Hypothalamus (tissue), 51 donors: Measurements from ENCODE around the gene P3H3.
A peak's percentile ranks its signal among the peaks of the same experiment; 100 is the strongest.

Experiments used
- DNase-seq, 51 donors: peaks; one replicate each; lab custom pipeline; 2025; lab: John Stamatoyannopoulos, UW

P3H3 gene, protein sequence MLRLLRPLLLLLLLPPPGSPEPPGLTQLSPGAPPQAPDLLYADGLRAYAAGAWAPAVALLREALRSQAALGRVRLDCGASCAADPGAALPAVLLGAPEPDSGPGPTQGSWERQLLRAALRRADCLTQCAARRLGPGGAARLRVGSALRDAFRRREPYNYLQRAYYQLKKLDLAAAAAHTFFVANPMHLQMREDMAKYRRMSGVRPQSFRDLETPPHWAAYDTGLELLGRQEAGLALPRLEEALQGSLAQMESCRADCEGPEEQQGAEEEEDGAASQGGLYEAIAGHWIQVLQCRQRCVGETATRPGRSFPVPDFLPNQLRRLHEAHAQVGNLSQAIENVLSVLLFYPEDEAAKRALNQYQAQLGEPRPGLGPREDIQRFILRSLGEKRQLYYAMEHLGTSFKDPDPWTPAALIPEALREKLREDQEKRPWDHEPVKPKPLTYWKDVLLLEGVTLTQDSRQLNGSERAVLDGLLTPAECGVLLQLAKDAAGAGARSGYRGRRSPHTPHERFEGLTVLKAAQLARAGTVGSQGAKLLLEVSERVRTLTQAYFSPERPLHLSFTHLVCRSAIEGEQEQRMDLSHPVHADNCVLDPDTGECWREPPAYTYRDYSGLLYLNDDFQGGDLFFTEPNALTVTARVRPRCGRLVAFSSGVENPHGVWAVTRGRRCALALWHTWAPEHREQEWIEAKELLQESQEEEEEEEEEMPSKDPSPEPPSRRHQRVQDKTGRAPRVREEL

DNA sequence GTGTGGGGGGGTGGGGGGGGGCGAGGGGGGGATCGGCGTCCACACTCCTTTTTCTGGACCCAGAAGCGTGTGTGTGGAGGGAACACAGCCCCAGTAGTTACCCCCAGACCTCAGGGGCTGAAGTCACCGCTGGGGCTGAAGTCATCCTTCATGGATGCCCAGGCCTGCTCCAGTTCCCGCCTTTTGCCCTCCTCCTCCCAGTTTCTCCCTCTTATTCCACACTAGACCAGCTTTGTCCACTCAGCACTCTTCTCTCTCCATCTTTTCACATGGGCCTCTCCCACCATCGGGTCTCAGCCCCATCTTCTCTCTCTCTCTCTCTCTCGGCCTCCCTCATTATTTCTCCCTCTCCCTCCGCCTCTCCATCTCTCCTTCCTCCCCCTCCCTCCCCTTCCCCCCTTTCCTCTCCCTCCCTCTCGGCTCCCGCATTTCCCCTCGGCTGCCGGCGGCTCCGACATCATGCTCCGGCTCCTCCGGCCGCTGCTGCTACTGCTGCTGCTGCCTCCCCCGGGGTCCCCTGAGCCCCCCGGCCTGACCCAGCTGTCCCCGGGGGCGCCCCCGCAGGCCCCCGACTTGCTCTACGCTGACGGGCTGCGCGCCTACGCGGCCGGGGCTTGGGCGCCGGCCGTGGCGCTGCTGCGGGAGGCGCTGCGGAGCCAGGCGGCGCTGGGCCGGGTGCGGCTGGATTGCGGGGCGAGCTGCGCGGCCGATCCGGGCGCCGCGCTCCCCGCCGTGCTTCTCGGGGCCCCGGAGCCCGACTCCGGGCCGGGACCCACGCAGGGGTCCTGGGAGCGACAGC lies at the start of gene P3H3:
Gene P3H3 (plus strand): TSS at position 426 of the 799 bp plus-strand sequence. CDS start 34 bp downstream, at position 460.
- DNase-seq: peak in 16 of 51 donors; percentile 14 to 46 (median 26)

DNA sequence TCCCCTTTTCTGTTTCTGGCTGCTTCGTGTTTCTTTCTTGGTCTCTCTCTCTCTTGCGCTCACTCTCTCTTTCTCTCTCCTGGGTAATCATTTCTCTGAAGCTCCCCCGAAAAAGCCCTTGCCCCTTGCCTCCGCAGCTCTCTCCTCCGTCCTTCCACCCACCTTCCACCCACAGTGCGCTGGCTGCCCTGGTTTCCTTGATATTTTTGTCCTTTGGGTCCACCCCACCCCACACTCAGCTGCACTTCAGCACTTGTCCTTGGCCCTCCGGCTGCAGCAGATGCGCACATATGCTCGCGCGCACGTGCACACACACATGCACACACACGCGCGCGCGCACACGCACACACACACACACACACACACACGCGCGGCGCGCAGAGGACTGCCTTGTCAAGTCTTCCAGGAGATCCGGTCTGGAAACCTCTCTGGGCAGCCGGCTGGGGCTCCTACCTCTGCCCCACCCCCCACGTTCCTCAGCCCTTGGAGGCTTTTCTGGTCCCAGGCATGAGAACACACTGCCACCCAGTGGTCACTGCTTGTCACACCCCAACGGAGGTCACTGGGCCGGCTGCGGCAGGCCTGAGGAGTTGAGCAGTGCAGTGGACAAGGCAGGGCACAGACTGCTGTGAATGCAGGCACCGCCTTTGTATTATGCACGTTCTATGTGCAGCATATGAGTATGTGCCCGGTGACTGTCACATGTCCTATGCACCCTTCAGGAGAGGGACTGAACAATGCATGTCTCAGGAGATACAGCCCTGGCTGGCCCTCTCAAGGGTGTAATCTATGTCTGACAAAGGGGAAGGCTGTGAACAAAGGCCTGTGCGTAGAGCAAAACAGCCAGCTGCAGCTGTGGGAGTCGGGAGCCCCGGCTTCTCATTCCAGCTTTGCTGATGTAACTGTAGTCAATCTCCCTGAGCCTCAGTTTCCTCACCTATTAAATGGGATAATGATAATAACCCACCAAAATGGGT lies 49.3 kb upstream of the P3H3 start:
- DNase-seq: peak in 50 of 51 donors; percentile 41 to 92 (median 83)

DNA sequence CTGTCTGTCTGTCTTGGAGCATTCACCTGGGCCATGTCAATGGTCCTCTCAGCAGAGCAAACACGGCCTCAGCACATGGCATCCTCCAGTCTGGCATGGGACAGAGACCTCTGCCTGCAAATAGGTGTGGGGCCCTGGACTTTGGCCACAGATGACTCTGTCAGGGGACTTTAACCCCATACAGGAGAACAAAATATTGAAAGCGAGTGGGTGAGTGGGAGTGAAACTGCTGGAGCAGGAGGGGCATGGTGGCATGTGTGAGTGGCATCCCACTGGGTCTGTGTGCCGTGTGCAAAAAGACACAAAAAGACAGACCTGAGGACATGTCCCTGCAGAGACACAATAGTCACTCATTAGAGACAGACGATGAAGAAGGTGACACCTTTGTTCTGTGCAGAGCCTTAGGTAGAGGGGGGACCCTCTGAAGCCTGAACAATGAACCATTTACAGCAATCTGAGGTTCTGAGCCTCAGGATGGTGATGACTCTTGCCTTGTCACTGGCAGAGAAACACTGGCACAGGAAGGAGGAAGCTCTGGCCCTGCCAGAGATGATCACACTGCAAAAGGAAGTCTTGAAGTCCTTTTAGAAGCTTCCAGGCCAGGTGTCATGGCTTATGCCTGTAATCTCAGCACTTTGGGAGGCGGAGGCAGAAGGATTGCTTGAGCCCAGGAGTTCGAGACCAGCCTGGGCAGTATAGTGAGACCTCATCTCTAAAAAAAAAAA lies 48.3 kb upstream of the P3H3 start:
- no peak for DNase-seq

DNA sequence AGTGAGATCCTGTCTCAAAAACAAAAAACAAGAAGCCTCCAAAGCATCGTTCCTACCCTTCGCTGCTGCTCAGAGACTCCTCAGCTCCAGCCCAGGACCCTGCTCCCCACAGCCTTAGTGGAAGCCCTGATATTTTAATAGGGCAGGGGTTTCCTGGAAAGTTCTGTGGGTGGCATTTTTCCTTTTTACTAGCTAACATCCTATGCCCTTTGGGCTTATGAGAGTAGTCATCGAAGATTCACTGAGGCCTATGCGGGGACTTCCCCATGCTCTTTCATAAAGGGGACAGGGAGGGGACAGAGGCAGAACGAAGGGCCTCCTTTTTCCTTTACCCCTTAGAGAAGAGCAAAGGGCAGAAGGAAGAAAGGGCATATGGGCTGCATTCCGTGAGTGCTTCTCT lies 47.6 kb upstream of the P3H3 start:
- no peak for DNase-seq

DNA sequence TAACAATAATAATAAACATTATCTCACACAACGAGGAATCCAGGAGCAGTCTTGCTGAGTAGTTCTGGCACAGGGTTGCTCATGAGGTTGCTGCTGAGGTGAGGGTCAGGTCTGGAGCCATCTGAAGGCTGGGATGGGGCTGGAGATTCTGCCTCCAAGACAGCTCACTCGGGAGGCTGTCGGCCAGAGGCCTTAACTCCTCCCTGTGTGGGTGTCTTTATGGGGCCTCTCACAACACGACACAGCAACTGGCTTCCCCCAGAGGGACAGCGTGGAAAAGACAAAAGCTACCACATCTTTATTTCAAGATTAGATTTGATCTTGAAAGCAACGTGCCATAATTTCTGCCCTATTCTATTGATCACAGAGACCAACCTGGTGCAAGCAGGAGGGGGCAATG lies 46.1 kb upstream of the P3H3 start:
- DNase-seq: no peak

DNA sequence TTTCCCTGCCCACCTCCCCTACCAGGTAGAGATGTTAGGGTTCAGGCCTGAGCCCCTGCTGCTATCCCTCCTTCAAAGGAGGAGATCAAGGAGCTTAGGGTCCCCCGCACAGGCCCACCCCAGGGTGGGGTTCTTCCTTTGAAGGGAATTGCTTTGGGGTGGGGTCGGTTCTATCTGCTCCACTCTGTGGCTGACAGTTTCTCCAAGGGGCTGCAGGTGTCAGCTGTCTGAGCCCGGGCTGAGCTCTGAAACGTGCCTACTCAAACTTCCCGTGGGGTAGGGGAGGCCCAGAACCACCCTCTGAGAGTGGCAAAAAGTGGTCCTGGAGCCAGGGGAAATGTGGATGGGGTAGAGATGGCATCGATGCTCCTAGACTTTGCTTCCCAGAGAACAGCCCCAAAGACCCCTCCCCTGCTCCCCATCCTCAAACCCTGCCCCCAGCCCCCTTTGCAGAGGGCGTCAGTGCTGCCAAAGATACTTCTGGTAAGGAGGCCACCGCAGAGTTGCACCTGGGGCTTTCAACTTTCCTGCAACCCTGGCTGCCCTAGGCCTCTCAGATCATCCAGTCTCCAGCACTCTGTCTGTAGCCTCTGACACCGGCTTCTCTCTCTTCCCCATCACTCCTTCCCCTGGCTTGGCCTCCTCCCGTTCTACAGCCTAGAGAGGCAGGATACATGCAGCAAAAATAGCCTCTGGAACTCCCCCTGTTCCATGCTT lies 45.2 kb upstream of the P3H3 start:
- no peak for DNase-seq

DNA sequence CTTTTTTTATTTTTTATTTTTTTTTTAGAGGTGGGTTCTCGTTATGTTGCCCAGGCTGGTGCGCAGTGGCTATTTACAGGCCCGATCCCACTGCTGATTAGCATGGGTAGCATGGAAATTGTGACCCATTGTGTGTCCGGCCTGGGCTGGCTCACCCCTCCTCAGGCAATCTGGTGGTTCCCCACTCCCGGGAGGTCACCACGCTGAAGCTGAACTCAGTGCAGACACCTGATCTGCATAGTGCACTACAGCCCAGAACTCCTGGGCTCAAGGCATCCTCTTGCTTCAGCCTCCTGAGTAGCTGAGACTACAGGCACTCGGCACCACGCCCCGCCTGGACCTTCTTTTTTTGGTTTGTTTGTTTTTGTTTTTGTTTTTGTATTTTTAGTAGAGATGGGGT lies 44.4 kb upstream of the P3H3 start:
- no peak for DNase-seq

DNA sequence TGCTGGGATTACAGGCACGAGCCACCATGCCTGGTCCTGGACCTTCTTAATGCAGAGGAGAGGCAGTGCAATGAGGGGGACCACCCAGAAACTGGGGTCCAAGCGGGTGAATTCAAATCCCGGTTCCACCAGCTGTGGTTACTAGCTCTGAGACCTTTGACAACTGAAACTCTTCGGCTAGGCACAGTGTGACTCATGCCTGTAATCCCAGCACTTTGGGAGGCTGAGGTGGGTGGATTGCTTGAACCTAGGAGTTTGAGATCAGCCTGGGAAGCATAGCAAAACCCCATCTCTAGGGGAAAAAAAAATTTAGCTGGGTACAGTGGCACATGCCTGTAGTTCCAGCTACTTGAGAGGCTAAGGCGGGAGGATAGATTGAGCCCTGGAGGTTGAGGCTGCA lies 43.9 kb upstream of the P3H3 start:
- DNase-seq: no peak

DNA sequence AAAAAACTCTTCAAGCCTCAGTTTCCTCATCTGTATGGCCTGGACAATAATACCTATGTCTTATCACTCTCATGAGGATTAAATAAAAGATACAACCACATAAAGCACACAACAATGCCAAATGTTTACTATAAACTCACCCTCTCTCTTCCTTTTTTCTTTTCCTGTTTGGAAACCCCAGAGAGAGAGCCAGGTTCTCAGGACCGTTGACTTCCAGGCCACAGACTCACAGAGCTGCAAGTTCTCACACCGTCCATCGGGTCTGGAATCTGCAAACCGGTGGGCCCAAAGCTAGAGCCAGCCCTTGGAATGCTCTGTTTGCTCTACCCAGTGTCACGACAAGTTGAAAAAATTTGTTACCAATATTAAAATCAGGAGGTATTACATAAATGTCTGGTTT lies 43.4 kb upstream of the P3H3 start:
- no peak for DNase-seq

DNA sequence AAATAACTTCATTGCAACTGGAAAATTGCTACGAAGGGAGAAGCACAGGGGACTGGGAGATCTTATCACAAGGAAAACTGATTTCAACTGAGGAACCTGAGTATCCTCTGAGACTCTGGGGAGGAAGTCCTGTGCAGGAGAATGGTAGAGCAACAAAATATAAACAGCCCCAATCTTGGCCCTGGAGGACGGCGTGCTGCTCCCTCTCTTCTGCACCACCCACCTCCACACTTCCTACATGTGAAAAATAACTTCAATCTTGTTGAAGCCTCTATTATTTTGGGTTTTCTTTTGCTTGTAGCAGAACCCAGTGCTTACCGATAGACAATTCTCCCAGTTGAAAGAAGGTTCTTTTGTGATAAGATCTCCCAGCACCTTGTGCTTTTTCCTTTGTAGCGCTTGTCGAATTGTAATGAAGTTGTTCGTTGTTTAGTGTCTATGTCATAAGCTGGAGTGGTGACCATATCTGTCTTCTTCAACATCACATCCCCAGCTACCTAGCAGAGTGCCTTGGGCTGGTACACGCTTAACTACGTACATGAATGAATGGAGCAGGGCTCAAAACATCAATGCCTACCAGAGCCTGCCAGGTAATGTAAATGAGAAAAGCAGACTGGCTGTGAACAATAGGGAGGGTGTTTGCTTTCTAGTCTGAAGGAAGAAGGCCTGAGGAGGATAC lies 41.7 kb upstream of the P3H3 start:
- no peak for DNase-seq

DNA sequence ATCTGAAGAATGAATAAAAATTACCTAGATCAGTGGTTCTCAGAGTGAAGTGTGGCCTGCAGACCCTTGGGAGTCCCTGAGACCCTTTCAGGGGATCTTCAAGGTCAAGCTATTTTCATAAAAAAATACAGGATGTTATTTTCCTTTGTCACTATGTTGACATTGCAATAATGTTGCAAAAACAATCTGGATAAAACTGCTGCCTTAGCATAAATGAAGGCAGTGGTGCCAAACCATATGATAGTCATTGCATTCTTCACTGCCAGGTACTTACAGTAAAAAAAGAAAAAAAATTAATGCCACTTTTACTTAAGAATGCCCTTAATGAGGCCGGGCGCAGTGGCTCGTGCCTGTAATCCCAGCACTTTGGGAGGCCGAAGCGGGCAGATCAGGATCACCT lies 40.9 kb upstream of the P3H3 start:
- DNase-seq: no peak

DNA sequence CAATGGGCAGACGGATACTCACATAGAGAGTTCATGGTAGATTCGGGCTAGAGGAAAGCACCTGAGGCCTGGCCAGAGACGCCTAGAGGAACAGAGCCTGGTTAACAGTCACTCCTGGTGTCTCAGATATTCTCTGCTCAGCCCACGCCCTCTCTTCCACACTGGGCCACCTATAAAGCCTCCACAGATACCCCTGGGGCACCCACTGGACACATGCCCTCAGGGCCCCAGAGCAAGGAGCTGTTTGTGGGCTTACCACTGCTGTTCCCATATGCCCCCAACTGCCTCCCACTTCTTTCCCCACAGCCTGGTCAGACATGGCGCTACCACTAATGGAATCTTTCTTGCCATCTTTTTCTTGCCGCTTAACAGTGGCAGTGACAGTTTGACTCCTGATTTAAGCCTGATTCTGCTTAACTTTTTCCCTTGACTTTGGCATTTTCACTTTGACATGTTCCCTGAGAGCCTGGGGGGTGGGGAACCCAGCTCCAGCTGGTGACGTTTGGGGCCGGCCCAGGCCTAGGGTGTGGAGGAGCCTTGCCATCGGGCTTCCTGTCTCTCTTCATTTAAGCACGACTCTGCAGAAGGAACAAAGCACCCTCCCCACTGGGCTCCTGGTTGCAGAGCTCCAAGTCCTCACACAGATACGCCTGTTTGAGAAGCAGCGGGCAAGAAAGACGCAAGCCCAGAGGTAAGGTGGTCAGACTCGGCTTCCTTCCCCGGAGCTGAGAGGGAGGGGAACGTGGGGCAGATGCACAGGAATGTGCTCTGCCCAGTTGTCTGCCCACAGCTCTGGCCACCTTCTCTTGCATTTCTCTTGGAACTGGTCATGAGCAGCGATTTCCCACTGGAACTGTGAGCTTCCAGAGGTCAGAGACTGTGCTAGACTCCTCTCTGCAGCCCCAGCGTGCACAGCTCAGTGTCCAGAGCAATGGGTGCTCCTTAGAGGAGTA lies 39.0 kb upstream of the P3H3 start, which contains the start of gene CD4:
Gene CD4 (plus strand): TSS at position 557 of the 953 bp plus-strand sequence. CDS start 10,611 bp downstream, outside the sequence.
- peak in 19 of 51 donors; percentile 8 to 45 (median 24) for DNase-seq

DNA sequence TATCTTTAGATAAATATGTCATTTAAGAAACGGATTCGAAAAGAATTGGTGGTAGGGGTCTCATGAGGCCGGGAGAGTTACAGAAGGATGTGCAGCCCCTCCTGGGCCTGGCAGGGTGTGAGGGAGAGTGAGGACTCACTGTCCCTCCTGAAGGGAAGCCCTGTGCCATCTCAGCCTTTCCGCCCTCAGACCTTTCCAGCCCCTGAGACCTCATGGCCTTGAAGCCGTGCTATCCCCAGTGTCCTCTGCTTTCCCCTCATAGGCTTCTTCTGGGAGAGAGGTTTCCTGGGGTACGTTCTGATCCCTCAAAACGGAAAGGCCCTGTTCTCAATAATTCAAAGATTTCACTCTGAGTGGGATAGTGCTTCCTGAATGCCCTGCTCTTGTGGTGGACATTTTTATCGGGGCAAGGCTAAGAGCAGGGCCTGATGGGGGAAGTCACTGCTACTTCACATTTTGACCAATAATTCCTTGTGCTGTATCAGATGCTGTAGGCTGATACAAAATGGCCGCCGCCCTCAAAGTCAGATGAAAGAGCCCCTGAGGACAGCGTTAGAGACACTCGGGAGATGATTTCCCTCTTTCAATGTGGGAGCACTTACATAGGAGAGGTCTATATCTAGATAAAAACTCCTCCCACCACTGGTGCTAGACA lies 37.6 kb upstream of the P3H3 start:
- DNase-seq: no peak

DNA sequence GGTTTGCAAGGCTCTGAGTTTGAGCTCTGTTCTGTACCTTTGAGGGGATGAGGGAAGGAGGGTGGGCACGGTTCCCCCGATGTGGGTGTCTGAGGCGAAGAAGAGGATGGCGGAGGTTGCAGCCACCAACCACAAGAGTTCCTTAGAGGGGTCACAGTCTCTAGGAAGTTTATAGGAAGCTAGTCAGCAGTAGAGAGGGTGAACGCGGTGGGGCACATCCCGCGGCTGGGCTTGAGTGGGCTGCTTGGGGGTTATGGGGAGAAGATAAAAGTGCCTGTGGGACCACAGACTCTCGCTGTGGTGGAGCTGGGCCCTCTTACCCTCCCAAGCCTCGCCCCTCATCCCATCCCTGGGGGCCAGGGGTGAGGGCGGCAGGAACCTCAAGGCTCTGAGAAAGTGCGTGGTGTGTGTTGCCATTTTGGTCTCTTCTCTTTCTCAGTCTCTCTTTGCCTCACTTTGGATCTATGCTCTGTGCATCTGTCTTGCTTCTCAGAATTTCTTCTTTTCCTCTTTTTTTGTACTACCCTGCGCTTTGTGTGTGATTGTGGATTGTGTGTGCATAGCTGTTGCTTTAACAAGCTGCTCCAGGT lies 36.2 kb upstream of the P3H3 start:
- DNase-seq: no peak

DNA sequence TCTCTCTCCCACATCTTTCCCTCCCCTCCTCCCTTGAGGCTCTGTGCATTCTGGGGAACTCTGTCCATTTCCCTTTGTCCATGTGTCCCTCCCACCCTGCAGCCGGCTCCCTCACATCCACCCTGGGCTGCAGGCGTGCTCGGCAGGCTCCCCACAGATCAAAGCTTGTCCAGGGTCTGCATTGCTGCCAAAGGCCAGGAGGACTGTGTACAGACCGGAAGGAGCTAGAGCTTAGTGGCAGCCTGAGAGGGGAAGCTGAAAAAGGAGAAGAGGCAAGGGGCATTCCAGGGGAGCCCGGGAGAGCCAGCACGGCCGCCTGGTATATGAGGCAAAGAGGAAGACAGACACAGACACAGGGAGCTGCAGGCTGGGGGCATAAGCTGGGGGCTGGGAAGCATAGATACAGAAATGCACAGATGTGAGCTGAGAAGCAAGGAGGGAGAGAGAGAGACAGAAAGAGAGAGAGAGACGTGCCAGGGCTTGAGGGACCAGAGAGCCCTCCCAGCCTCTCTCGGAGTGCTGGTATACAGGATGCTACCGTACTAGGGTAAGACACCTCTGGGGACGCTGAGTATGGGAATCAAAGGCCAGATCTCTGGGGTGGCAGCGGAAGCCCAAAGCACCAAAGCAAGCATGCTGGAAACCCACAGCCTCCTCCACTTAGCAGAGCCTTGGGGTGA lies 35.5 kb upstream of the P3H3 start:
- peak in 18 of 51 donors; percentile 7 to 53 (median 22) for DNase-seq
